ENCODE results near the gene CD9.
"Not testable (repeated sequence)": the region's sequence is repeated elsewhere in the genome, so short reads cannot be mapped to it uniquely, and the experiment has no call there.

The CD9 gene

DNA sequence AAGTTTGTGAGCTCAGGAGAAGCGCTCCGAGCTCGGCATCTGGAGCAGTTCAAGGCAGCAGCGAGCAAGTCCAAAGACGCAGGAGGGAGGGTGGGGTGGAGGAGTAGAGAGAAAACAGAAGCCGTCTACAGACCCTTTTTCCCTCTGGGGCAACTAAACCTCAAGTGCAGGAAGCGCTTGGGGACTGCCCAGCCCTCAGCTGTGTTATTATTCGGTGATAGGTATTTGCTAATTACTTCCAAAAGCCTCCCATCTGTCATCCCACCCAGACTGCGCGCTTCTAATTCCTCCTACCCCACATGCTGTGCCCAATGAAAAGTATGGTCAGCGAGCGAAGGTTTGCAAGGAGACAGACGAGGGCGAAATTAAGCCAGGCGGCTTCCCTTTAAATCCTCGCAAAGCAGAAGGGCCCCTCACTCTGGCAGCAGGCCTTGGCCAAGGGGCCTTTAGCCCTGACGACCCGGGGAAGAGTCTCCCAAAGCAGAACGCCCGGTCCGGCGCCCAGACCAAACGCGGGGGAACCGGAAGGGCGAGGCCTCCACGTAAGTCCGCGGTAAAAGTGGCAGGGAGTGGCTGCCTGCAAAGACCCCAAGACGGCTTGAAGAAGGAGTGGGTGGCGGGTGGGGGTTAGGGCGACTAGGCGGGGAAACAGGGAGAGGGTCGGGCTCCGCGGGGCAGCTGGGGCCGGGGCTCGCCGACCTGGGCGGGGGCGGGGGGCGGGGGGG, 507 bp upstream of the CD9 start:
- no peak for DNase-seq (ENCODE audit: low spot score)

GRCh38 chr12:6201213-6201608, 1.0 kb downstream of the CD9 start:
- DNase-seq (ENCODE audit: low spot score): no peak

GRCh38 chr12:6201826-6202225, 1.6 kb downstream of the CD9 start:
- no peak for DNase-seq (ENCODE audit: low spot score)

DNA sequence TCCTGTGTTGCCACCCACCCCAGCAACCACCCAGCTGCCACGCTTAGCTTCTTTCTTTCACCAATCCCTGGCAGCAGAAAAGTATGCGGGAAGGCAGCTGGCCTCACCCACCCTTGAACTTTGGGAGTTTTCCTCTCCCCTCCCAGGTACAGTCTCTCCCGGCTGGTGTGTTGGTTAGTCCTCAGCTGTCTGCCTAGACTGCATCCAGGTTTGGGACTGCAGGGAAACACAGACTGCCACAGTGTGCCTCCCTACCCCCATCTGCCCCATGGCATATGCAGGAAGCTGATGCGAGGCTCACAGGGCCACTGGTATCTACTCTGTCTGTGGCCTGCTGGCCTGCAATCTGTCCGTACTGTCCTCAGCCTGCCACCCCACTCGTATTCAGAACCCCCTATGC, 2.1 kb downstream of the CD9 start:
- DNase-seq (ENCODE audit: low spot score): no peak

GRCh38 chr12:6202846-6203245, 2.6 kb downstream of the CD9 start:
- no peak for DNase-seq (ENCODE audit: low spot score)

DNA sequence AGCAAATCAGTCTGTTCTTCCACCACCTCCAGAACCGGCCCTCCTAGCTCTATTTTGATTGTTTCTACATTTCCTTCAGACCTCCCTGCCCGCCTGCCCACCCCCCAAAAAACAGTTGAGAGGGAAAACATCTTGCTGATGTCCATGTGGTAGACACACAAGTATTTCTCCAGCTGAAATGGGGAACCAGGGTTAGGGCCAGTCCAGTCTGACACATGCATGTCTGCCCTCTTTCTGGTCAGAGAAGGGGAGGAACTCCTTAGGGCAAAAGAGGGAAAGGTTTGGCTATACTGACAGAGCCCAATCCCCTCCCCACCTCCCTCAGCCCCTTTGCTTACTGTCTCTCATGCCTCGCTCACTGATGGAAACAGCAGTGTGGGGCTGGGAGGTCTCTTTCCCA, 3.4 kb downstream of the CD9 start:
- no peak for DNase-seq (ENCODE audit: low spot score)

GRCh38 chr12:6204533-6205143, 4.4 kb downstream of the CD9 start:
- no peak for DNase-seq (ENCODE audit: low spot score)

GRCh38 chr12:6205144-6205539, 4.9 kb downstream of the CD9 start:
- no peak for DNase-seq (ENCODE audit: low spot score)

- DNase-seq (ENCODE audit: low spot score): no peak
These were observed 5.6 kb downstream of the CD9 start for GRCh38 chr12:6205761-6206160.

DNA sequence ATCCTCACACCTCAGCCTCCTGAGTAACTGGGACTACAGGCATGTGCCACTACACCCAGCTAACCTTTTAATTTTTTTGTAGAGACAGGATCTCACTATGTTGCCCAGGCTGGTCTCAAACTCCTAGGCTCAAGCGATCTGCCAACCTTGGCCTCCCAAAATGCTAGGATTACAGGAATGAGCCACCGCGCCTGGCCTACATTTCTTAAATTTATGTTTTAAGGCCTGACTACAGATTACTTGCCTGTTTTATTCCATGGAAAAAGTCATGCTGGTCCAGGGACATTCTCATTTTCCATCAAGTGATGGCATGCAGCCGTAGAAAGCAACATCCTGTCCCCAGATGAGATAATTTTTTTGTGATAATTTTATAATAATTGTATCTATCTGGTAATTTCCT, 6.1 kb downstream of the CD9 start:
- no peak for DNase-seq (ENCODE audit: low spot score)

DNA sequence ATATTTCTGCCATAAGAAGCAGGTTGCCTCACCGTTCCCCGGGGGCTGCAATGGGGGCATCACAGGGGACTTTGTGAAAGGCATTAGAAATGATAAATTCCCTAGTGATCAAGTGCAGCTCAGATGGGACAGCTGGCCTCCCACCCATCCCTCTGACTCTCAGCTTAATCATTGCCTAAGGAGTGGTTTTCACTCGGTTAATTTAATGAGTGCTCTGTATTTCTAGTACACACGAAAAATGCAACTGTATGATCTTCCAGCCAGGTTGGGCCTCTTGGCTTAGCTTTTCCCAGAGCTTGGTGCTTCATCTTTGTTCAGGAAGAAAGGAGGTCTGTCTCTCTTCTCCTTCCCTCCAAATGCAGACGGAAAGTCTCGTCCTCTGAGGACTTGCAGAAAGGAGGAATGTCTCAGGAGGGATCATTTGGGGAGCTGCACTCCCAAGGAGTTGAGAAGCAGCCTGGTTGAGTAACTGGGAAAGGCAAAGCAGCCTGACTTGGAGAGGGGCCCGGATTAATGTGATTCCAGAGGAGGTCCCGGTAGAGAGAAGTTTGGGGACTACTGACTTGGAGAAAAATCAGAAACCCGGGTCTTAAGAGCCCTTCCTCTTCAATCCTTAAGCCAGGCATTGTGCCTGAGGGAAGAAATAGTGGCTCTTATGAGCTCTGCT, 7.2 kb downstream of the CD9 start:
- DNase-seq (ENCODE audit: low spot score): no peak

DNA sequence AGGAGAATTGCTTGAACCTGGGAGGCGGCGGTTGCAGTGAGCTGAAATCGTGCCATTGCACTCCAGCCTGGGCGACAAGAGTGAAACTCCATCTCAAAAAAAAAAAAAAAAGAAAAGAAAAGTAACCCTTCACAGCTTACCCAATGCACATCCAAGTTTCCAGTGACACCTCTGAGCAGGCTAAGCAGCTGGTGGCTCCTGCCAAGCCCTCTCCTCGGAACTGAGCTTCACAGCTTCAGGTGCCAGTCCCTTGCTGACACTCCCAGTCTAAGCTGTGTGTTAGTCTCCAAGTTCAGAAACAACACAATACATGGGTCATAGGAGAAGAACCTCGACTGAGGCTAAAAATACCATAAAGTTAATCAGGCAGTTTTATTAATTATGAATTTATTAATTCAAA, 7.9 kb downstream of the CD9 start:
- DNase-seq (ENCODE audit: low spot score): no peak

- not testable (repeated sequence) for DNase-seq (ENCODE audit: low spot score)
These were observed 9.2 kb downstream of the CD9 start for GRCh38 chr12:6209428-6209827.

DNA sequence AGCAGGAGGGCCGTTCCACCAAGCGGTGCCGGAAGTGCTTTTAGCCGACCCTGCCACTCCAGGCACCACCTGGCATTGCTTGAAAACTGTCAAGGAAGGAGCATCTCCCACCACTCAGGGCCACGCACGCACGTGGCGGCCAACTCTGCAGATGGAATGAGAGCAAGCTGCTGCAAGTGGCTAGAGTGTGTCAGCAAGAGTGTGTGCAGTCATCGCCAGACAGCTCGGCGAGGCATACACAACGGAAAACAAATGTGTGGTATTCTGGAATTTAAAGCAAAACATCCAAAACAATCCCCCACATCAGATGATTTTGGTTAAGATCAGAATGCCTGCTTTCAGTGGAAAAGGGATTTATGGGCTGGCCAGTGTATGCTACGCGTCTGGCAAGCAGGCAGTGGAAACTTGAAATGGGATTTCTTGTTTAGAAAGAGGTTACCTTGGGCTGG, 11.2 kb downstream of the CD9 start:
- DNase-seq (ENCODE audit: low spot score): no peak

- no peak for DNase-seq (ENCODE audit: low spot score)
These were observed 11.9 kb downstream of the CD9 start for GRCh38 chr12:6212086-6212485.

- DNase-seq (ENCODE audit: low spot score): no peak
These were observed 13.8 kb downstream of the CD9 start for GRCh38 chr12:6213969-6214368.

DNA sequence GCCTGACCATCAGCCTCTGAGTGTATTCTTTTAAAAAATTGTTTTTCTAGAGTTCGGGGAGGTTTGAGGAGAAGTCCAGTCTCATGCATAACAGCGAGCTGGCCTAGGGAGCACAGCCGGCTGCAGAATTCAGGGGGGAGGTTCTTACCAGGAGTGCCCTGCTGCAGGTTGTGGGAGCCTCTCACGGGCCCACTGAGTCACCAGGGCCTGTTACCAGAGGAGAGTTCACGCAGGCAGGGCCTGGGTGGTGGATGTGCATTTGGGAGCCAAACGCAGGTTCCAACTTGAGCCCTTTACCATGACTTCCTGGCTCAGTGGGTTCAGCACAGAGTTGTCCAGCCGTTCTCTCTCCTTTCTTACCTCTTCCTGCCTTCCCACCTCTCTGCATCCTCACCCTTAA, 14.4 kb downstream of the CD9 start:
- DNase-seq (ENCODE audit: low spot score): no peak

GRCh38 chr12:6215120-6215807, 15.1 kb downstream of the CD9 start:
- no peak for DNase-seq (ENCODE audit: low spot score)

DNA sequence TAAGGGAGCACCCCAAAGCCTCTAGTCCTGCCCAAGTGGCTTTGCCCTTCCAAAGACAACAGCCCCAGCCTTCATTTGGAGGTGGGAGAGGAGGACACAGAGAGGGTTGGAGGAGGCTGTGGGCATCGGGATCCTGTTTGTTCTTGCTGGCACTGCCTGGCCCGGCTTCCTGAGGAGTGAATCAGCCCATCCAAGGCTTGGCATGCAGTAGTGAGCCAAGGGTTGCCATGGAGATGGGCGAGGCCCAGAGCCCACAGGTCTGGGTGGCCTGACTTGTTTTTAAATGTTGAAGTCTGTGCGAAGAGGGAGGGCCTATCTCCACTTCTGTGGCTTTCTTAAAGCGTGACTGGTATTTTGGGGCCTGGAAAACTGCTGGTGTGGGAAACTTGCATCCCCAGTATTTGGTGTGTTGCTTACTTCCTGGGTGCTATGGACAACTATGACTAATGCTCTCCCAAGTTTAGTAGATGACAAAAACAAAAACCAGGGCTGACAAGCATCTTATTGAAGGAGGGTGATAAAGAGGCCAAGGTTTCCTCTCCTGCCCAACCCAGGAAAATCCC, 15.8 kb downstream of the CD9 start:
- DNase-seq (ENCODE audit: low spot score): no peak

- DNase-seq (ENCODE audit: low spot score): no peak
These were observed 16.4 kb downstream of the CD9 start for GRCh38 chr12:6216581-6216980.

DNA sequence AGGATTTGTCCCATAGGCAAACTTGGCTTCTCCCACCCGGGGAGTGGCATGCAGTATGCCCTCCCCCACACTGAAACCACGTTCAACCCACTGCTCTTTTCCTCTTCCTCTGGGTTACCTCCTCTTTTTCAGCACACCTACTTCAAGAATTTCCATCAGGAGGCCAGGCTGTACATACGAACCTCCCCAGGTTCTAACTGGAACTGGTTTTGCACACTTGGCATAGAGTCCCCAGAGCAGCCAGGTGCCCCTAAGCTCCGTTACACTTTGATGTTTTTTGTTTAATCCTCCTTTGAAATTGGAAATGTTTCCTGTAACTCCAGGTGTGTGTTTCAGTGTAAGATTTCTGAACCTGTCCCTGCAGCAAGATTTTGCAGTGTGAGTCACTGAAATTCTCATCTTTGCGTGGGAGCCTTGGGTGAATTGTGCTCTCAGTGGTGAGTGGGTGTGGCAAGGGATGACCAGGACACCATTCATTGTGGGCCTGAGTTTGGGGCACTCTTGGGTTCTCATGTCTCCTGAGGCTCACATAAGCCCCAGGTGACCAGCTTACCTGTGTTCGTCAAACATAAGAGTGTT, 18.2 kb downstream of the CD9 start:
- no peak for DNase-seq (ENCODE audit: low spot score)

DNA sequence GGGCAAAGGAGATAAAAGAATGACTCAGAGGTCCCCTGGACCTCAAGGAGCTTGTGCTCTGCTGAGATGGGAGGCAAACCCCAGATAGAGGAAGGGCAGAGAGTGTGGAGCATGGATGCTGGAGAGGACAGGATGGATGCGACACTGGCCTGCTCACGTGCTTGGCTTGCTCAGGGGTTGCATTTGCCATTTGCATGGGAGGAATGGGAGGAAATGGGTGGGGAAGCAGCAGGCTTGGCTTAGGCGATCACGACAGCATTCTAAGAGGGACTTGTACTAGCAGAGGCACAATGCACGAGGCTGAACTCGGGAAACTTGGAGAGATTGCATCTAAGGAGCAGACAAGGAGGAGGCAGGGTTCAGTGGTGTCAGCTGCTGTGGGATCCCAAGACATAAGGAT, 19.8 kb downstream of the CD9 start:
- no peak for DNase-seq (ENCODE audit: low spot score)

All from HuH-7 (cell line).